Colonic mucosa (tissue), 4 donors: ENCODE data around the gene CORO7. TPM values are rescaled to one million over a fixed set of nuclear protein-coding genes. Genes with fewer than 3 reads are reported as not detected.

Experiments used
- DNase-seq: peaks from one replicate; pipeline ENCODE4 v3.0.0-alpha.2; 2020
- H3K27ac ChIP-seq: fragments of 200-600 bp; one replicate; pipeline ENCODE4 v1.8.0; 2021
- H3K27me3 ChIP-seq: fragments of 200-600 bp; one replicate; pipeline ENCODE4 v1.8.0; 2021
- H3K36me3 ChIP-seq: fragments of 200-600 bp; one replicate; pipeline ENCODE4 v1.8.0; 2021
- H3K4me1 ChIP-seq: fragments of 200-600 bp; one replicate; pipeline ENCODE4 v1.8.0; 2021; ENCODE audit warnings: mild to moderate bottlenecking
- H3K4me3 ChIP-seq: fragments of 200-600 bp; one replicate; pipeline ENCODE4 v1.8.0; 2021
- H3K9ac ChIP-seq, 2 donors: one replicate each; pipeline ENCODE4 v1.7.0; 2013; ENCODE audit warnings: control low read depth in 2 of 2, low read depth in 2 of 2, low read length in 2 of 2
- H3K9me3 ChIP-seq: fragments of 200-600 bp; one replicate; pipeline ENCODE4 v1.8.0; 2021
- CTCF ChIP-seq: fragments of 200-600 bp; IDR thresholded peaks from one replicate; pipeline ENCODE4 v1.8.0; 2022; ENCODE audit warnings: antibody characterized with exemption, mild to moderate bottlenecking
- intact Hi-C: fragments of 100-400 bp; cut with DNase I; formaldehyde crosslinking; loops from one replicate; pipeline ENCODE4 v1.14.1; 2022
- total RNA-seq, 2 donors: library from RNA; stranded (reverse); fragmentation: NEBNext Ultra II Directional in 1 of 2; extraction: Animal tissue kit (Norgen Biotek cat#: 25700) in 1 of 2; gene quantifications; one replicate each; pipeline ENCODE4 v1.2.1, GENCODE V29; 2021
- donor health status: healthy.
- donor health status: DM: no; HTN: no; CAD: no.
- donor health status: DM: no; HTN: no; CAD: no.

The CORO7 gene
- total RNA-seq, 2 donors from 2014 or later = 37.2 to 55.9 TPM

DNA sequence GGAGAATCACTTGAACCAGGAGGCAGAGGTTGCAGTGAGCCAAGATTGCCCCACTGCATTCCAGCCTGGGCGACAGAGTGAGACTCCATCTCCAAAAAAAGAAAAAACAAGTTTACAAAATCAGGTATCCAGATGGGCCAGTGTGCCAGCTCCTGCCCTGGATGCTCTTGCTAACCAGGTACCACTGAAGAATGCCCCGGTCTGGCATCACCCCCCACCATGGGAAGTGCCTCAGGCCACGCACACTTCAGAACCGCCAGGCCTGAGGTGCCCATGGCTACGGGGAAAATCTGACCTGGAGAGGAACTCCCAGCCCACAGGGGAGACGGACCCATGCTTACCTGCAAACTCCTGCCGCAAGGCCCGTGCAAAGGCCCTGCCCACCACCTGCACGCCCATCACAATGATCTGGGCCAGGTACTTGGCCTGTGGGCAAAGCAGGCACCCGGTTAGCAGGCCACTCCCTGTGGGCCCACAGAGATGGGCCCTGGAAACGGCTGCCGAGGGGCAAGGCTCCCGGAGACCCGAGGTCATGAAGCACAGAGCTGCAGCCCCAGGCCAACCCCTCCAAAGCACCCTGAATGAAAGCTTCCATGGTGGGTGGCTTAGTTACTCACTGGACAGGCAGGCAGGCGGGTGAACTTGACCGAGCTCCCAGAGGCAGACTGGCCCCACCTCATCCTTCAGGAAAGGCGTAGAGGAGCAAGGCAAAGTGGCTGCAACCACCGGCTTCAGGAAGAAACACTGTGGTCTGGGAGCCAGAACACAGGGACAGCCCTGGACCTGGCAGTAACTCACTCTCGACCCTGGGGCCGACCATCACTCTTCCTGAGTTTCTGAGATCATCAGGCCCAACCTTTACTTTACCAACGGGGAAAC is 73.3 kb downstream of the CORO7 start:
- Histone ChIP-seq H3K36me3 (no peaks in the 10 kb centered on the region), H3K9me3 (no peaks in the 10 kb centered on the region), H3K4me3 (no peak overlapping the region), H3K4me1 (no peaks in the 10 kb centered on the region), H3K27me3 (no peaks in the 10 kb centered on the region), H3K27ac (no peak overlapping the region), H3K9ac (no peak overlapping the region)
- no peak for TF ChIP-seq CTCF
- no peak for DNase-seq
- intact Hi-C loops = no loop called here

- Histone ChIP-seq H3K9ac (no peak overlapping the region), H3K4me1 (no peaks in the 10 kb centered on the region), H3K27me3 (no peaks in the 10 kb centered on the region), H3K9me3 (no peaks in the 10 kb centered on the region), H3K36me3 (no peaks in the 10 kb centered on the region), H3K27ac (no peak overlapping the region), H3K4me3 (no peak overlapping the region)
- no peak for TF ChIP-seq CTCF
- intact Hi-C loops = no loop called here
- DNase-seq = no peak
Observed at GRCh38 chr16:4341250-4341649, 75.1 kb downstream of the CORO7 start.

- H3K36me3 ChIP-seq = no peaks in the 10 kb centered on the region
- H3K4me1 ChIP-seq = no peaks in the 10 kb centered on the region
- no peak for TF ChIP-seq CTCF
- no peaks in the 10 kb centered on the region for H3K27me3 ChIP-seq
- H3K9ac ChIP-seq = no peak overlapping the region
- H3K4me3 ChIP-seq = no peak overlapping the region
- no peak for DNase-seq
- intact Hi-C loops = no loop called here
- H3K27ac ChIP-seq = no peak overlapping the region
- no peaks in the 10 kb centered on the region for H3K9me3 ChIP-seq
Observed at GRCh38 chr16:4340443-4340842, 76.0 kb downstream of the CORO7 start.

DNA sequence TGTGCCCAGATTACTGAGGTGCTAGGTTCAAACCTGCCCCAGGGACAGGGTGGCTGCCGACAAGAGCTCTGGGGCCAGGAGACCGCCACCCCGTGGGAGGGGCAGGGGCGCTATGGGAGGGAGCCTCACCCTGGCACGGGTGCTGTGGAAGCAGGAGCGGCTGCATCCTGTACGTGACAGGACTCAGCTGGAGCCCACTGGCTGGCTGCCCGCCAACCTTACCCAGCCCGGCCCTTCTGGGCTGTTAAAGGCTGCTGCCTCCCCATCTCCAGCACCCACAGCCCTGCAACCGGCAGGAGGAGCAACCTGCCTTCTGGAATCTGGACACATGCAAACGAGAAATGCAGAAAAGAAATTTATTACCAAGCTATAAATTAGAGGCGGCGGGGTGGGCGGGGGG is 76.5 kb downstream of the CORO7 start:
- Histone ChIP-seq H3K4me1 (no peaks in the 10 kb centered on the region), H3K9ac (no peak overlapping the region), H3K27ac (no peak overlapping the region), H3K4me3 (no peak overlapping the region), H3K9me3 (no peaks in the 10 kb centered on the region), H3K27me3 (no peaks in the 10 kb centered on the region), H3K36me3 (no peaks in the 10 kb centered on the region)
- DNase-seq = no peak
- intact Hi-C loops = no loop called here
- no peak for TF ChIP-seq CTCF

DNA sequence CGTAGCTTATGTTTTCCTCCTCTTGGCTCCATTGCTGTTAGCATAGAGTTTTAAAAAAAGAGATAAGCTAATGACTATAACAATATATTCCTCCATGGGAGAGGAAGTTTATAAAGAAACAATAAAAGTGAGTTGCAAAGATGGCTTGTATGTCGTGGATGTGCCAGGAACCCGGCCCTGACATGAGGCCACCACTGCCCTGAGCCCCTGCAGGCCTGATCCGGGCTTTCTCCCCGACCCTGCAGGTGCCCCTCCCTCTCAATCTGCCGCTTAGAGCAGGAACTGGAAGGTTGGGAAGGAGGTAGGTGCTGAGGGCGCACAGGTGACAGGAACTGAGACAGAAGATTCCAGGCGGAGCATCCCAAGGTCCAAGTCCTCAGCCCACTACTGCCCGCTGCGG is 76.9 kb downstream of the CORO7 start:
- DNase-seq = no peak
- H3K4me3 ChIP-seq = no peak overlapping the region
- no peak overlapping the region for H3K9ac ChIP-seq
- no peak overlapping the region for H3K27ac ChIP-seq
- no peak for TF ChIP-seq CTCF
- H3K27me3 ChIP-seq = no peaks in the 10 kb centered on the region
- H3K9me3 ChIP-seq = no peaks in the 10 kb centered on the region
- intact Hi-C loops = no loop called here
- H3K4me1 ChIP-seq = no peaks in the 10 kb centered on the region
- H3K36me3 ChIP-seq = no peaks in the 10 kb centered on the region
